Measurements from ENCODE around the gene TENM4. TPM values are rescaled to one million over a fixed set of nuclear protein-coding genes. Genes with fewer than 3 reads are reported as not detected.

Gene TENM4
- polyA plus RNA-seq, 1 donor from 2014 or later = 16.8 TPM

DNA sequence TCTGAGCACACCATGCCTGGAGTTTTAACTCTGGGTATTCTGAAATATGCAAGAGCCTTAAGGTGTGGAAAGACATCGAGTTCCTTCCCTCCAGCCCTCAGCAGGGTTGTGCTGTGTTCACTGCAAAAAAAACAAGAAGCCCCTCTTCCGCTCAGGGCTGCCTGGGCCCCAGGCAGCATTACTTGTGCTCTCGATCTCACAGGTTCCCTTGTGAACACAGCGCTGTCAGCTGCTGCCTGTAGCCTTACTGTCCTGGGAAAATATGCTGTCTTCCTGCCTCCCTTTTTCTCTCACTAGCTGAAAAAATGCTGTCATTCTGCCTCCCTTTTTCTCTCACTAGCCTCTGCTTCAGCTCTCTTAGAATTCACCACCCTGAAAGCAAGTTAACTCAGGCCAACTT lies 15.7 kb upstream of the TENM4 start:
- Histone ChIP-seq H3K27ac (ENCODE audit: low read length) (no peak overlapping the region), H4K20me1 (ENCODE audit: insufficient read depth) (no peaks in the 10 kb centered on the region), H3K9ac (ENCODE audit: low read length) (peak overlapping the region; percentile 11), H3K9me2 (ENCODE audit: insufficient read depth, low read length) (no peaks in the 10 kb centered on the region), H3K79me2 (replicated peaks; ENCODE audit: insufficient read depth, low read length) (no peaks in the 10 kb centered on the region), H3F3A (ENCODE audit: insufficient read depth, low read length, poor library complexity, severe bottlenecking) (no peaks in the 10 kb centered on the region), H2AFZ (ENCODE audit: low read depth, low read length) (no peak overlapping the region), H3K4me3 (ENCODE audit: low read length) (no peak overlapping the region), H3K4me2 (ENCODE audit: low read length) (no peak overlapping the region), H3K27me3 (ENCODE audit: insufficient read depth, low read depth, low read length) (no peaks in the 10 kb centered on the region), H3K36me3 (ENCODE audit: insufficient read depth, low read length) (no peaks in the 10 kb centered on the region), H3K9me3 (ENCODE audit: low read length) (no peaks in the 10 kb centered on the region)
- TF ChIP-seq CTCF (IDR thresholded peaks at IDR 0.05; ENCODE audit: poor library complexity, severe bottlenecking) (no peak), MXI1 (conservative IDR thresholded peaks at IDR 0.05; ENCODE audit: poor library complexity, severe bottlenecking) (no peak), EP300 (conservative IDR thresholded peaks at IDR 0.05; ENCODE audit: poor library complexity, severe bottlenecking) (no peak), POLR2AphosphoS5 (IDR thresholded peaks at IDR 0.05) (no peak), SMC3 (conservative IDR thresholded peaks at IDR 0.05; ENCODE audit: poor library complexity) (no peak), RAD21 (conservative IDR thresholded peaks at IDR 0.05) (no peak), EZH2 (IDR thresholded peaks at IDR 0.05; ENCODE audit: borderline replicate concordance, insufficient read depth, low read length, poor library complexity, severe bottlenecking) (no peak), TAF1 (IDR thresholded peaks at IDR 0.05; ENCODE audit: low read depth) (no peak)
- TF ChIP-seq, protein P1, sequence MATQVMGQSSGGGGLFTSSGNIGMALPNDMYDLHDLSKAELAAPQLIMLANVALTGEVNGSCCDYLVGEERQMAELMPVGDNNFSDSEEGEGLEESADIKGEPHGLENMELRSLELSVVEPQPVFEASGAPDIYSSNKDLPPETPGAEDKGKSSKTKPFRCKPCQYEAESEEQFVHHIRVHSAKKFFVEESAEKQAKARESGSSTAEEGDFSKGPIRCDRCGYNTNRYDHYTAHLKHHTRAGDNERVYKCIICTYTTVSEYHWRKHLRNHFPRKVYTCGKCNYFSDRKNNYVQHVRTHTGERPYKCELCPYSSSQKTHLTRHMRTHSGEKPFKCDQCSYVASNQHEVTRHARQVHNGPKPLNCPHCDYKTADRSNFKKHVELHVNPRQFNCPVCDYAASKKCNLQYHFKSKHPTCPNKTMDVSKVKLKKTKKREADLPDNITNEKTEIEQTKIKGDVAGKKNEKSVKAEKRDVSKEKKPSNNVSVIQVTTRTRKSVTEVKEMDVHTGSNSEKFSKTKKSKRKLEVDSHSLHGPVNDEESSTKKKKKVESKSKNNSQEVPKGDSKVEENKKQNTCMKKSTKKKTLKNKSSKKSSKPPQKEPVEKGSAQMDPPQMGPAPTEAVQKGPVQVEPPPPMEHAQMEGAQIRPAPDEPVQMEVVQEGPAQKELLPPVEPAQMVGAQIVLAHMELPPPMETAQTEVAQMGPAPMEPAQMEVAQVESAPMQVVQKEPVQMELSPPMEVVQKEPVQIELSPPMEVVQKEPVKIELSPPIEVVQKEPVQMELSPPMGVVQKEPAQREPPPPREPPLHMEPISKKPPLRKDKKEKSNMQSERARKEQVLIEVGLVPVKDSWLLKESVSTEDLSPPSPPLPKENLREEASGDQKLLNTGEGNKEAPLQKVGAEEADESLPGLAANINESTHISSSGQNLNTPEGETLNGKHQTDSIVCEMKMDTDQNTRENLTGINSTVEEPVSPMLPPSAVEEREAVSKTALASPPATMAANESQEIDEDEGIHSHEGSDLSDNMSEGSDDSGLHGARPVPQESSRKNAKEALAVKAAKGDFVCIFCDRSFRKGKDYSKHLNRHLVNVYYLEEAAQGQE (IDR thresholded peaks at IDR 0.05; ENCODE audit: borderline replicate concordance) = no peak

DNA sequence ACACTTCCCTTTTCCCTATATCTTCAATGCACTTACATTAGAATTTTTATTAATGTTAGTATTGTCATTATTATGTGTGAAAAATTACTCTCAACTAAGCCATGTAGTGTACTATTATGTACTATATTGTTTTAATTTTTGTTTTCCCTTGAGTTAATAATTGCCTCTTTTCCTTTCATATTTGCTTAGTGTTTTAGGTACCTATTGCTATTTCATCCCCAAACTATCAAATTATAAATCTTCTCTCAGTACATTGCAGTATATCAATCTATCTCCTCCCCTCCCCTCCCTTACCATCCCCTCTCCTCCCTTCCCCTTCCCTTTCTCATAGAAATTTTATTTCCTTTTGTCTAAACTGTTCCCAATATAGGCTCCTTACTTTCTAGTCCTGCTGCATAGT lies 12.8 kb upstream of the TENM4 start:
- H3K4me3 ChIP-seq (ENCODE audit: low read length) = no peak overlapping the region
- H4K20me1 ChIP-seq (ENCODE audit: insufficient read depth) = no peaks in the 10 kb centered on the region
- H2AFZ ChIP-seq (ENCODE audit: low read depth, low read length) = no peak overlapping the region
- no peak overlapping the region for H3K27ac ChIP-seq (ENCODE audit: low read length)
- TF ChIP-seq, protein P1 (IDR thresholded peaks at IDR 0.05; ENCODE audit: borderline replicate concordance) = no peak
- TF ChIP-seq RAD21 (conservative IDR thresholded peaks at IDR 0.05) (no peak), EP300 (conservative IDR thresholded peaks at IDR 0.05; ENCODE audit: poor library complexity, severe bottlenecking) (no peak), EZH2 (IDR thresholded peaks at IDR 0.05; ENCODE audit: borderline replicate concordance, insufficient read depth, low read length, poor library complexity, severe bottlenecking) (no peak), CTCF (IDR thresholded peaks at IDR 0.05; ENCODE audit: poor library complexity, severe bottlenecking) (no peak), MXI1 (conservative IDR thresholded peaks at IDR 0.05; ENCODE audit: poor library complexity, severe bottlenecking) (no peak), TAF1 (IDR thresholded peaks at IDR 0.05; ENCODE audit: low read depth) (no peak), SMC3 (conservative IDR thresholded peaks at IDR 0.05; ENCODE audit: poor library complexity) (no peak), POLR2AphosphoS5 (IDR thresholded peaks at IDR 0.05) (no peak)
- H3K4me2 ChIP-seq (ENCODE audit: low read length) = no peak overlapping the region
- H3K36me3 ChIP-seq (ENCODE audit: insufficient read depth, low read length) = no peaks in the 10 kb centered on the region
- H3K9ac ChIP-seq (ENCODE audit: low read length) = no peak overlapping the region
- H3K9me3 ChIP-seq (ENCODE audit: low read length) = no peaks in the 10 kb centered on the region
- H3K9me2 ChIP-seq (ENCODE audit: insufficient read depth, low read length) = no peaks in the 10 kb centered on the region
- H3K79me2 ChIP-seq (replicated peaks; ENCODE audit: insufficient read depth, low read length) = no peaks in the 10 kb centered on the region
- no peaks in the 10 kb centered on the region for H3F3A ChIP-seq (ENCODE audit: insufficient read depth, low read length, poor library complexity, severe bottlenecking)
- no peaks in the 10 kb centered on the region for H3K27me3 ChIP-seq (ENCODE audit: insufficient read depth, low read depth, low read length)
